HG02678 (cell line): ENCODE measurements around the gene SBF2.
"Not testable (repeated sequence)": the region's sequence is repeated elsewhere in the genome, so short reads cannot be mapped to it uniquely, and the experiment has no call there.

Source experiments
- ATAC-seq: cut with Tn5 transposase; IDR thresholded peaks from one replicate; pipeline ENCODE4 v1.9.1; 2021; ENCODE audit warnings: mild to moderate bottlenecking, moderate library complexity; ENCODE audit not compliant: unreplicated experiment

Gene SBF2

GRCh38 chr11:10208131-10208575 lies 85.9 kb downstream of the SBF2 start:
- ATAC-seq, result peak; percentile 55

GRCh38 chr11:10205928-10206327 lies 88.1 kb downstream of the SBF2 start:
- no peak for ATAC-seq

- no peak for ATAC-seq
Measured at GRCh38 chr11:10204021-10204420, 90.0 kb downstream of the SBF2 start.

GRCh38 chr11:10201343-10201742 lies 92.7 kb downstream of the SBF2 start:
- ATAC-seq, result no peak

- no peak for ATAC-seq
Measured at GRCh38 chr11:10197091-10197490, 96.9 kb downstream of the SBF2 start.

- ATAC-seq, result no peak
Measured at GRCh38 chr11:10192036-10192435, 102.0 kb downstream of the SBF2 start.

GRCh38 chr11:10181811-10182210 lies 112.2 kb downstream of the SBF2 start:
- ATAC-seq, result no peak

GRCh38 chr11:10164621-10165020 lies 129.4 kb downstream of the SBF2 start:
- ATAC-seq, result no peak

GRCh38 chr11:10162222-10162621 lies 131.8 kb downstream of the SBF2 start:
- ATAC-seq, result no peak

GRCh38 chr11:10160350-10160749 lies 133.7 kb downstream of the SBF2 start:
- no peak for ATAC-seq

GRCh38 chr11:10158461-10158860 lies 135.6 kb downstream of the SBF2 start:
- no peak for ATAC-seq

- ATAC-seq, result no peak
Measured at GRCh38 chr11:10155793-10156490, 138.1 kb downstream of the SBF2 start.

- no peak for ATAC-seq
Measured at GRCh38 chr11:10150800-10151199, 143.2 kb downstream of the SBF2 start.

GRCh38 chr11:10149553-10149952 lies 144.5 kb downstream of the SBF2 start:
- ATAC-seq, result no peak

GRCh38 chr11:10147195-10147594 lies 146.8 kb downstream of the SBF2 start:
- no peak for ATAC-seq

- ATAC-seq, result no peak
Measured at GRCh38 chr11:10144954-10145353, 149.1 kb downstream of the SBF2 start.

GRCh38 chr11:10139656-10140055 lies 154.4 kb downstream of the SBF2 start:
- no peak for ATAC-seq

GRCh38 chr11:10139143-10139542 lies 154.9 kb downstream of the SBF2 start:
- ATAC-seq, result no peak

- no peak for ATAC-seq
Measured at GRCh38 chr11:10134975-10135481, 159.0 kb downstream of the SBF2 start.

- not testable (repeated sequence) for ATAC-seq
Measured at GRCh38 chr11:10134226-10134625, 159.8 kb downstream of the SBF2 start.

- not testable (repeated sequence) for ATAC-seq
Measured at GRCh38 chr11:10133251-10133650, 160.8 kb downstream of the SBF2 start.

GRCh38 chr11:10130875-10131274 lies 163.1 kb downstream of the SBF2 start:
- ATAC-seq, result no peak

GRCh38 chr11:10129184-10129583 lies 164.8 kb downstream of the SBF2 start:
- ATAC-seq, result not testable (repeated sequence)
